SJCRH30 (cell line): ENCODE measurements around the gene CD99. TPM values are rescaled to one million over a fixed set of nuclear protein-coding genes. Genes with fewer than 3 reads are reported as not detected.
"Not testable (repeated sequence)": the region's sequence is repeated elsewhere in the genome, so short reads cannot be mapped to it uniquely, and the experiment has no call there.

Experiments
- DNase-seq, 2 experiments: peaks; one replicate each; pipeline ENCODE4 v3.0.0-alpha.2; 2015 to 2020
- H3K27ac ChIP-seq: fragments of 250-450 bp; sonication (Bioruptor Pico); 2 replicates; pipeline ENCODE4 v1.5.1; 2020; ENCODE audit warnings: mild to moderate bottlenecking, moderate library complexity
- H3K27me3 ChIP-seq: fragments of 250-450 bp; sonication (Bioruptor Pico); 2 replicates; pipeline ENCODE4 v1.5.1; 2020; ENCODE audit warnings: mild to moderate bottlenecking, moderate library complexity
- H3K36me3 ChIP-seq: fragments of 250-450 bp; sonication (Bioruptor Pico); 2 replicates; pipeline ENCODE4 v1.5.1; 2020; ENCODE audit warnings: mild to moderate bottlenecking, moderate library complexity
- H3K4me1 ChIP-seq: fragments of 250-450 bp; sonication (Bioruptor Pico); 2 replicates; pipeline ENCODE4 v1.5.1; 2020; ENCODE audit warnings: mild to moderate bottlenecking, moderate library complexity
- H3K4me3 ChIP-seq: fragments of 250-450 bp; sonication (Bioruptor Pico); 2 replicates; pipeline ENCODE4 v1.5.1; 2020; ENCODE audit warnings: mild to moderate bottlenecking, moderate library complexity
- H3K9me3 ChIP-seq: fragments of 250-450 bp; sonication (Bioruptor Pico); replicated peaks from 2 replicates; pipeline ENCODE4 v1.5.1; 2020; ENCODE audit warnings: mild to moderate bottlenecking, moderate library complexity
- total RNA-seq: library from RNA; depleted of rRNA; stranded (reverse); fragments of >200 nt; shearing (Covaris generic); gene quantifications from 2 replicates; pipeline ENCODE4 v1.2.3, GENCODE V29; 2014

Gene CD99
- total RNA-seq, 1 experiment from 2014 or later: 166 TPM

DNA sequence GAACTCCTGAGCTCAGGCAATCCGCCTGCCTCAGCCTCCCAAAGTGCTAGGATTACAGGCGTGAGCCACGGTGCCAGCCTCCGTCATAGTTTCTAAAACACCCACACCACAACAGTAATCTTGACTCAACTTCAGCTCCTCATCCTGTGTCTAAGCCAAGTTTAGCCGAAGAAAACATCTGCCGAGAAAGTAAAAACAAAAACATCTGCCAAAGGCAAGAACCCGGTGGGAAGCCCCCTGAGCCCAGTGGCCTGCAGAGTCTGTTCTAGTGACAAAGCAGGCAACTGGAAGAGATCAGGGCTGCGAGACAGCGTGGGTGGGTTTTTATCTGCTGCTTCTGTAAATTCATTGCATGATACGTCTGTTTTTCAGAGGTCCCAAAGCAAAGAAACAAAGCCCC, 26.6 kb upstream of the CD99 start:
- Histone ChIP-seq H3K36me3 (no peaks in the 10 kb centered on the region), H3K9me3 (no peaks in the 10 kb centered on the region), H3K4me1 (no peaks in the 10 kb centered on the region), H3K4me3 (no peak overlapping the region), H3K27me3 (no peaks in the 10 kb centered on the region), H3K27ac (no peak overlapping the region)
- DNase-seq: no peak

DNA sequence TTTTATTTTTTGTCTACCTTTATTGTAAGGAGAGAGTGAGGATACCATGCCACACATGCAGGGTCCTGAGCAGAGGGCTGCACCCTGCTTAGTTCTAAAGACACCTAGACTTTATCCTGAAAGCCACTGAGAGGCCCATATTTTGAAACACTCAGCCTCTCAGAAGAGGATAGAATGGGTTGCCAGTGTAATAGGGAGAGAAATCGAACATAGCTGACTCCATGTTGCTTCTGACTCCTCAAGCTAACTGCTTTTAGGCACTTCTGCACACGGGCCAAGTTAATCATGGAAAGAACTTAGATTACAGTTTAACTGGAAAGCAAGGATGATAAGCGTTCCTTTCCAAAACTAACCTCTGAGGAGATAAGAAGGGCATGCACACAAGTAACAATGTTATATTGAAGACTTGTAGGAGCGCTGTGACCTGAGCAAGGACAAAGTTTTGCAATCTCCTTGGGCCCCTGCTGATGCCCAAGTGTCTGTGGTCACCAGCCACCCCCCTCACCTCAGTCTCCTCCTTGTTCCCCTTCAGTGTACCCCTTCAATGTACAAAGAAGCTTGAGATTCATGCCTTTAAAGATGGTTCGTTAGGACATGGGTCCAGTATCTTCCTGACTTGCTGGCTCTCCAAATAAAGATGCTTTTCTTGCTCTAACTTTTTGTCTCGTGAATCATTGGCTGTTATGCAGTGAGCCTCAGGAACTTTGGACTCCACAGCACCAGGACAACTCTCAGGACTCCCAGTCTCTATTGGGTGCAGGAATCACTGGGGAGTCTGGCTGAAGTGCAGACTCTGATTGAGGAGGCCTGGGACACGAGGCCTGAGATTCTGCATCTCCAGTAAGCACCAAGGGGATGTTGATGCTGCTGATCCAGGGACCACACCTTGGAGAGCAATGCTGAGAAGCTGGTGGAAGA, 25.4 kb upstream of the CD99 start:
- no peak for DNase-seq

DNA sequence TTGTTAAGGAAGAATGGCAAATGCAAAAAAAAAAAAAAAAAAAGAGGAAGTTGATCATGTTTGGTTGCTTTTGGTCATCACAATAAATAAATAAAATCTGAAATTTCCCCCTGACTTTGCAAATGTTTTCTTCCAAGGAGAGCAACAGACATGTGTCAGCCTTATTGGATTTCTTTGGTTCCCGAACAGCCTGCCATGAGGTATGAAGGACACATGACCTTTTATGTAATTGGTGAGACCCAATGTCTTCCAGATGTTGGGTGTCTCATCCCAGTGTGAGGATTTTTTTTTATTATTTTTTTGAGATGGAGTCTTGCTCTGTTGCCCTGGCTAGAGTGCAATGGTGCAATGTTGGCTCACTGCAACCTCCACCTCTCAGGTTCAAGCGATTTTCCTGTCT, 24.6 kb upstream of the CD99 start:
- no peak for DNase-seq
- H3K27ac ChIP-seq: no peak overlapping the region
- H3K27me3 ChIP-seq: no peaks in the 10 kb centered on the region
- H3K4me1 ChIP-seq: no peaks in the 10 kb centered on the region
- H3K4me3 ChIP-seq: no peak overlapping the region
- H3K36me3 ChIP-seq: no peaks in the 10 kb centered on the region
- no peaks in the 10 kb centered on the region for H3K9me3 ChIP-seq

More for the DNA sequence above, 25.4 kb upstream of the CD99 start:
- no peaks in the 10 kb centered on the region for H3K36me3 ChIP-seq
- no peak overlapping the region for H3K27ac ChIP-seq
- H3K4me3 ChIP-seq: no peak overlapping the region
- no peaks in the 10 kb centered on the region for H3K4me1 ChIP-seq
- H3K27me3 ChIP-seq: no peaks in the 10 kb centered on the region
- no peaks in the 10 kb centered on the region for H3K9me3 ChIP-seq

DNA sequence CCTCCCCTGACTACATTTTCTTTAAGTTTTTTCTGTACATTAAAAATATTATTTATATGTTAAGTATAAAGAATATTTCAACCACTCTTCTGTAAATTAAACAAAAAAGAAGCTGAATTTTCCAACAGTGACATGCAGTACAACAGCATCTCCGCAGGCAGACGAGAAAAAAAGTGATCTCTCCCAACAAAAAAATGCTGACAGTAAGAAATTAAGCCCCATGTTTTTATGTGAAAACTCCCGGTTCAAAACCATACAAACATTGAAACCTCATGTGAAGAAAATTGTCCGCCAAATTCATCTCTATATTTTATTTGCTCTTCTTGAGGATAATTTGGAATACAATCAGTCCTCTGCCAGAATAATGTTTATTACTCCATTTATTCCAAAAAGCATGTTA, 20.1 kb upstream of the CD99 start:
- Histone ChIP-seq H3K4me1 (no peaks in the 10 kb centered on the region), H3K27me3 (no peaks in the 10 kb centered on the region), H3K27ac (no peak overlapping the region), H3K9me3 (no peaks in the 10 kb centered on the region), H3K36me3 (no peaks in the 10 kb centered on the region), H3K4me3 (no peak overlapping the region)
- no peak for DNase-seq

DNA sequence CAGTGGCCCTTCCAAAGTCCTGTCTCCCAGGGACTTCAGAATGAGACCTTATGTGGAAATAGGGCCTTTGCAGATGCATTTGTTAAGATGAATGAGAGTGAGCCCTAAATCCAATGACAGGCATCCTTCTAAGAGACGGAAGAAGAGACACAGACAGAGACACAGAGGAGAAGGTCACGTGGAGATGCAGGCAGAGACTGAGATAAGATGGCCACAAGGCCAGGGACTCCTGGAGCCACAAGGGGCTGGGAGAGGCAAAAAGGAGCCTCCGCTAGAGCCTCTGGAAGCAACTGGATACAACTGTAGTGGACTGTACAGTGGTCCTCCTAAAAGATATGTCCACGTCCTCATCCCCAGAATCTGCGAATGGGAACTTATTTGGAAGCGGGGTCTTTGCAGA, 19.0 kb upstream of the CD99 start:
- H3K36me3 ChIP-seq: no peaks in the 10 kb centered on the region
- no peak overlapping the region for H3K27ac ChIP-seq
- H3K27me3 ChIP-seq: no peaks in the 10 kb centered on the region
- H3K9me3 ChIP-seq: no peaks in the 10 kb centered on the region
- no peak overlapping the region for H3K4me3 ChIP-seq
- peaks cover under 1% of the 10 kb centered on the region for H3K4me1 ChIP-seq
- DNase-seq: no peak

DNA sequence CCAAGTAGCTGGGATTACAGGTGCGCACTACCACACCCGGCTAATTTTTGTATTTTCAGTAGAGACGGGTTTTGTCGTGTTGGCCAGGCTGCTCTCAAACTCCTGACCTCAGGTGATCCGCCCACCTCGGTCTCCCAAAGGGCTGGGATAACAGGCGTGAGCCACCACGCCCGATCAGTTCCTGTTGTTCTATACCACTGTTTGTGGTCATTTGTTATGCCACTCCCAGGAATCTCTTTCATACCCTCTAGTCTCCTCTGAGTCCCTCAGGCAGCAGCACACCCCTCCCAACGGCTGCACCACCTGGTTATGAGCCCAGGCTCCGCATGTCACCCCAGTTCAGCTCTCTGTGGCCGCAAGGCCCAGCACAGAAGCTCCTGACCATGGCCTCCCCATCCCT, 17.5 kb upstream of the CD99 start:
- H3K4me3 ChIP-seq: no peak overlapping the region
- H3K4me1 ChIP-seq: peaks cover 9% of the 10 kb centered on the region
- DNase-seq: no peak
- H3K36me3 ChIP-seq: no peaks in the 10 kb centered on the region
- H3K27me3 ChIP-seq: no peaks in the 10 kb centered on the region
- H3K9me3 ChIP-seq: no peaks in the 10 kb centered on the region
- no peak overlapping the region for H3K27ac ChIP-seq

DNA sequence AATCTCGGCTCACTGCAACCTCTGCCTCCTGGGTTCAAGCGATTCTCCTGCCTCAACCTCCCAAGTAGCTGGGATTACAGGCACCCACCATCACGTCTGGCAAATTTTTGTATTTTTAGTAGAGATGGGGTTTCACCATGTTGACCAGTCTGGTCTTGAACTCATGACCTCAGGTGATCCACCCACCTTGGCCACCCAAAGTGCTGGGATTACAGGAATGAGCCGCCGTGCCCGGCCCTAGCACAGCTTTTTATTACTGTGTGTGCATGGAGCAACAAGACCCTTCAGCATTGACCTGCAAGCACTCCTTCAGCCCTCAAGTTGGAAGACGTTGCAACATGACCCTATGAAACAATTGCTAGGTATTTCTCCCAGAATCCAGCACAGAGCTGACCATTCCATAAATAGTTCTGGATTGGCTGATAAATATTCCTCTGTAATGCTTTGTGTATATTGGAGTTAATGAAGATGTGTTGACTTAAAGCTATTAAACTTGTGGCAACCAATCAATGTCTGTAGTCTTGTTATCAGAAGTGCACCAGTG, 15.4 kb upstream of the CD99 start:
- H3K27ac ChIP-seq, H3K4me3 ChIP-seq, H3K36me3 ChIP-seq, H3K27me3 ChIP-seq, DNase-seq, H3K9me3 ChIP-seq: not testable (repeated sequence)
- peaks cover 22% of the 10 kb centered on the region for H3K4me1 ChIP-seq

DNA sequence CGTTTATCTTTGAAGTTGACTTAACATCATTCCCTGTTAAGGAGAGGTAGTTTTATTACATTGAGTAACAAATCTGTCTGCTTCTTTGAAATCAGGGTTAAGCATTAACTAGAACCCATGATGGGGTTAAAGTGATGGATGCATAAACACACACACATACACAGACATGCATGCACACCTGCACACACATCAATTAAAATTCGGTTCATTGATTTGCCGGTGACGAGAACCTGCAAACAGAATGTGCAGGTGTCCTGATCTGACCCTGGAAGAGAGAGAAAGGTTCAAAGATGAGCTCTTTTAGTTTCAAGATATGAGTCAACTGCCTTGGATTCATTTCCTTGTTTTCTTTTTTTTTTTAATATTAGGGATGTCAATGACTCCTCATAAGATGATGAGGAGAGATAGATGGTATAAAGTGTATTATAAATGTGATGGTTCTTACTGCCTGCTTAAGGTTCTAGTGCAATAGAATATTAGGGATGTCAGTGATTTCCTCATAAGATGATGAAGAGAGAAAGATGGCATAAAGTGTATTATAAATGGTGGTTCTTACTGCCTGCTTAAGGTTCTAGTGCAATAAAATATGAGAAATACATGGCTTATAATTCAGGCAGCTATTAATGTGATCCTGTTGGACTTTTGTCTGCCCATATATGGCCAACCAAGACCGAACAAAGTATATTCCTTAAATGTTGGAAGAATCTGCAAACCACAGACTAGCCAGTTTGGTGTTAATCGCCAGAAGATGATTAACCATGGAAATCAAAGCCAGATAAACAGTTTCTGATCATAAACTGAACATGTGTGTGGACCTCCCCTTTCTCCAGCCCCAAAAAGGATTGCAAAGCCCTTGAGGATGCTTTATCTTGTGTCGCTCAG, 14.1 kb upstream of the CD99 start:
- H3K4me1 ChIP-seq: peaks cover 22% of the 10 kb centered on the region
- DNase-seq: no peak
- H3K36me3 ChIP-seq: no peaks in the 10 kb centered on the region
- H3K9me3 ChIP-seq: no peaks in the 10 kb centered on the region
- H3K4me3 ChIP-seq: peak overlapping the region; percentile 15; the same call in 1 of the 2 replicates
- H3K27ac ChIP-seq: peak overlapping the region; percentile 71
- H3K27me3 ChIP-seq: no peaks in the 10 kb centered on the region

DNA sequence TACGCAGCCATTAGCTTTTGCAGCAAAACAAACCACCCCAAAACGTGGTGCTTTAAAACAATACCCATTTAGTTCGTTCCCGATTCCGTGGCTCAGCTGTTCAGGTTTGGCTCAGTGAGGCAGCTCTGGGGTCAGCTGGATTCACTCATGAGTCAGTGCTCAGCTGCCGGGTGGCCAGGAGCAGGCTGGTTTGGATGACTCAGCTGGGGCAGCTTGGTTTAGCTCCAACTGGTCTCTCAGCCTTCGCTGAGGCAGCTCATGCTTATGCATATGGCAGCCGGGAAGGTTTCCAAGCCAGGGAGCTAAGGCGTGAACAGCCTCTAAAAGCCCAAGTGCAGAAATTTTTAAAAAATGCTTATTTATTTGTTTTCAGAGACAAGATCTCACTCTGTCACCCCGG, 13.3 kb upstream of the CD99 start:
- no peaks in the 10 kb centered on the region for H3K9me3 ChIP-seq
- DNase-seq: peak; percentile 92
- peak overlapping the region; percentile 71 for H3K27ac ChIP-seq
- peak overlapping the region; percentile 15; the same call in 1 of the 2 replicates for H3K4me3 ChIP-seq
- H3K36me3 ChIP-seq: no peaks in the 10 kb centered on the region
- H3K27me3 ChIP-seq: no peaks in the 10 kb centered on the region
- H3K4me1 ChIP-seq: peaks cover 22% of the 10 kb centered on the region

DNA sequence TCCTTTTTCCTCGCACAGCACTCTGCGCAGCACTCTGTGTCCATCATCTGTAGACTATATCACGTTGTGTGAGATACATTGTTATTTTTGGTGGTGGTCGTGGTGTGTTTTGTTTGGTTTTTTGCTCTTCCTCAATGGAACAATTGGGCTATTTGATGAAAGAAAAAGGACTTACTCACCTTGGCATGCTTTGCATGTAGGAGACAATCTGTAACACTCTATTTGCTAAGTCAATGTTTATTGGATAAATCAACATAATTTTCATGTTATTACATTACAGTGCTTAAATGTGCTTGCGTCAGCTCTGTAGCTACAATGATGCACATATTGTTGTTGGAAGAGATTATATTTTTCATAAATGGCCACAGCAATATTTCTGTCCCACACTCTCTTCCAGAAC, 12.5 kb upstream of the CD99 start:
- H3K4me3 ChIP-seq: no peak overlapping the region
- no peak for DNase-seq
- no peaks in the 10 kb centered on the region for H3K9me3 ChIP-seq
- H3K27me3 ChIP-seq: no peaks in the 10 kb centered on the region
- H3K27ac ChIP-seq: no peak overlapping the region
- peaks cover 22% of the 10 kb centered on the region for H3K4me1 ChIP-seq
- no peaks in the 10 kb centered on the region for H3K36me3 ChIP-seq

DNA sequence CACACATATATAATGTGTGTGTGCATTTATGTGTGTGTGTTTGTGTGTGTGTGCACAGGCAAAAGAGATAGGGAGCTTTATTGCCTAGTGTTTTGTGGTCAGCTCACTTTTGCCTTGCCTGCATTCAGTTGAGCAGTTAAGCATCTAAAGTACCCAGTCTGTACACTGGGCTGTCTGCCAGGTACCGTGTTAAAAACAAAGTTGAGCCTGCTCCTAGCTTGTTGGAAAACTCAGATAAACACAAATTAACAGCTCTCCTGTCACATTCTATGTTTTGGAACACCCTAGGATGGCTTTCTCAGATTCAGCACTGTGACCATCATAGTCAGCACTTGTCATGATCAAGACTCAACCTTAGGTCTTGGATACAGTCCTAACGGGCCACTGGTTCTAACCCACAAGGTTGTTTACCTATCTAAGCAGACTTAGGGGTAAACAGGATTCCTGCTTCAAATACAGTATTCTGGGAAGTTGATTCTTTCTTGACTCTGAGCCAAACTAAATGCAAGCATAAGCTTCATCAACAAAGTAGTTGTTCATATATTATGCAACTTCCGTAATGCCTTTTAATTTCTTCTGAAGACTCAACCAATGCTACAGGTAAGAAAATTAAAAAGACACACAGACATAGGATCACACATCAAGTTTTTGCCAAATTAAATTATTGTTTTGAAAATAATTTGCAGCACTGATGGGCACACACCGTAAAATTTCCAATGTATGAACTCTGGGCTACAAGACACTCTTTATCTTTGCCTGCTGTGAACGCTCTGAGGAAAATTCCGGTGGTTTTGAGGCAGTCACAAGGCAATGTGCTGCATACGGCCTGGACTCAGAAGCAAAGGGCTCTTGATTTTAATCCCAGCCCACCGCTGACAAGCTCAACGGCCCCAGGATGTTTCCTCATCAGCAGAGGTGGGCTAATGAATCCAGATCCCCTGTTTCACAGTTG, 11.3 kb upstream of the CD99 start:
- peak; percentile 33 to 54 for DNase-seq
- no peaks in the 10 kb centered on the region for H3K9me3 ChIP-seq
- H3K4me1 ChIP-seq: peaks cover 22% of the 10 kb centered on the region
- no peak overlapping the region for H3K4me3 ChIP-seq
- H3K27ac ChIP-seq: no peak overlapping the region
- H3K27me3 ChIP-seq: no peaks in the 10 kb centered on the region
- no peaks in the 10 kb centered on the region for H3K36me3 ChIP-seq

DNA sequence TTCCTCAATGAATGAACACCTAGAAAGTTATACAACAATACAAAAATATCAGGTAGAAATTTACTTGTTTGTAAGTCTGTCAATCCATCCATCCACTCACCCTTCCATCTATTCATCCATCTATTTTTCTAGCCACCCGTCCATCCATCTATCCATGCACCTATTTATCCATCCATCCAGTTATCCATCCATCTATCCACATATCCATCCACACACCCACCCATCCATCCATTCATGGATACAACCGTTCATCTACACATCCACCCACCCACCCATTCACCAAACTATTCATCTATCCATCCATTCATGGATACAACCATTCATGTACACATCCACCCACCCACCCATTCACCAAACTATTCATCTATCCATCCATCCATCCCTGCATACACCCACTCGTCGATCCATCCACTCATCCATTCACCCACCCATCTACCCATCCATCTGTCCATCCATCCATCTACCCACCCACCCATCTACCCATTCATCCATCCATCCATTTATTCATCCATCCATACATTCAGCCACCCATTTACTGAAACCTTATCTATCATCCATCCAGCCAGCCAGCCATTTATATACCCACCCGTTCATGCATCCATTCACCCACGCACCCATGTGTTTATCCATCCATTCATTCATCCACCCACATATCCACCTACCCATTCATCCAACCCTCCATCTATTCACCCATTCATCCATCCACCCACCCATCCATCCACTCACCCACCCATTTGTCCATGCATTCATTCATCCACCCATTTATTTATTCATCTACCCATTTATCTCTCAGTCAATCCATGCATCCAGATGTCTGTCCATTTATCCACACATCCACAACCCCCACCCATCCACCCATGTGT, 10.4 kb upstream of the CD99 start:
- no peak overlapping the region for H3K27ac ChIP-seq

DNA sequence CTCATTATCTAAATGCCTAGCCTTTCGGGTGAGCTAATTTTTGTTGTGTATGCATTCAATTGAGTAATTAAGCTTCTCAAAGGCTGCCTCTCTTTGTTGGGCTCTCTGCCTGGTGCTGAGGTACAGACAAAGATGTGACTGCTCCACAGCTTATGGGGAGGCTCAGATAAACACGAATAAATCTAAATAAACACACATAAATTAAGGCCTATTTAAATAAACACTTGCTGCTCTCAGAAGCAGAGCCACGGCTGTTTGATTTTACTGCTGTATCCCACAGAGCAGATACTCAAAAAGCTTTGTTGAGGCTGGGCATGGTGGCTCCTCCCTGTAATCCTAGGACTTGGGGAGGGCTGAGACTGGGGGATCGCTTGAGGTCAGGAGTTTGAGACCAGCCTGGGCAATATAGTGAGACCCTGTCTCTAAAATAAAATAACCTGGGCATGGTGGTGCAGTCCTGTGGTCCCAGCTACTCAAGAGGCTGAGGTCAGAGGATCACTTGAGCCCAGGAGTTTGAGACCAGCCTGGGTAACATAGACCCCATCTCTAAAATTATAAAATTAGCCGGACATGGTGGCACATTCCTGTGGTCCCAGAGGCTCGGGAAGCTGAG, 8.4 kb upstream of the CD99 start:
- Histone ChIP-seq H3K27me3 (no peaks in the 10 kb centered on the region), H3K4me3 (no peak overlapping the region)
- no peak for DNase-seq

More for the DNA sequence above, 10.4 kb upstream of the CD99 start:
- H3K9me3 ChIP-seq: no peaks in the 10 kb centered on the region
- no peak overlapping the region for H3K4me3 ChIP-seq
- H3K4me1 ChIP-seq: peaks cover 22% of the 10 kb centered on the region
- no peaks in the 10 kb centered on the region for H3K36me3 ChIP-seq
- no peaks in the 10 kb centered on the region for H3K27me3 ChIP-seq
- DNase-seq: no peak

More for the DNA sequence above, 8.4 kb upstream of the CD99 start:
- H3K36me3 ChIP-seq: no peaks in the 10 kb centered on the region
- H3K9me3 ChIP-seq: no peaks in the 10 kb centered on the region
- H3K4me1 ChIP-seq: peaks cover 15% of the 10 kb centered on the region
- H3K27ac ChIP-seq: no peak overlapping the region
